K562 (cell line): ENCODE measurements around the gene HOXB6. TPM values are rescaled to one million over a fixed set of nuclear protein-coding genes. Genes with fewer than 3 reads are reported as not detected.
A peak's percentile ranks its signal among the peaks of the same experiment; 100 is the strongest.

Source experiments
- ATF7 ChIP-seq: fragments of 450-650 bp; IDR thresholded peaks from 2 replicates; pipeline ENCODE4 v1.7.1; 2014; ENCODE audit warnings: mild to moderate bottlenecking, moderate library complexity
- CBX1 ChIP-seq: sonication (generic); IDR thresholded peaks from 2 replicates; pipeline ENCODE4 v1.6.1; 2016; ENCODE audit warnings: antibody characterized with exemption, low read depth, mild to moderate bottlenecking
- CBX2 ChIP-seq: fragments of 200-600 bp; sonication (generic); IDR thresholded peaks from one replicate; pipeline ENCODE4 v1.6.1; 2012; ENCODE audit warnings: mild to moderate bottlenecking, low read length, inconsistent platforms; ENCODE audit not compliant: insufficient read depth, poor library complexity, severe bottlenecking
- HDAC8 ChIP-seq: fragments of 450-650 bp; IDR thresholded peaks from 2 replicates; pipeline ENCODE4 v1.6.1; 2016; ENCODE audit warnings: mild to moderate bottlenecking, missing genetic modification characterization, moderate library complexity, missing compliant biosample characterization
- HMBOX1 ChIP-seq: sonication (generic); IDR thresholded peaks from 2 replicates; pipeline ENCODE4 v1.6.1; 2016
- HMG20B ChIP-seq: fragments of 250-450 bp; sonication (Bioruptor Pico); IDR thresholded peaks from 2 replicates; pipeline ENCODE4 v1.5.0; 2021; ENCODE audit warnings: mild to moderate bottlenecking
- HMGXB4 ChIP-seq: sonication (generic); formaldehyde crosslinking; IDR thresholded peaks from 2 replicates; pipeline ENCODE4 v1.8.1; 2023; ENCODE audit warnings: mild to moderate bottlenecking, missing genetic modification reagents
- LARP7 ChIP-seq: fragments of 450-650 bp; IDR thresholded peaks from 2 replicates; pipeline ENCODE4 v1.6.1; 2016
- MED1 ChIP-seq: sonication (generic); formaldehyde crosslinking; IDR thresholded peaks from 2 replicates; pipeline ENCODE4 v1.8.1; 2023; ENCODE audit warnings: missing genetic modification reagents, borderline replicate concordance
- NFIX ChIP-seq: fragments of 250-450 bp; sonication (Bioruptor Pico); IDR thresholded peaks from 2 replicates; pipeline ENCODE4 v1.4.0; 2020; ENCODE audit warnings: low read depth, mild to moderate bottlenecking, moderate library complexity
- NR2C1 ChIP-seq, 2 experiments: fragments of 450-650 bp; IDR thresholded peaks; 2 replicates each; pipeline ENCODE4 v1.6.1; 2017; ENCODE audit warnings: mild to moderate bottlenecking in 2 of 2, antibody characterized with exemption in 1 of 2, inconsistent platforms in 1 of 2, missing compliant biosample characterization in 1 of 2, missing genetic modification characterization in 1 of 2
- OTX1 ChIP-seq: fragments of 450-650 bp; formaldehyde crosslinking; IDR thresholded peaks from 2 replicates; pipeline ENCODE4 v1.4.0; 2022; ENCODE audit warnings: mild to moderate bottlenecking
- PHB2 ChIP-seq: fragments of 450-650 bp; IDR thresholded peaks from 2 replicates; pipeline ENCODE4 v1.6.1; 2017; ENCODE audit warnings: low read depth
- POLR2B ChIP-seq: fragments of 450-650 bp; IDR thresholded peaks from 2 replicates; pipeline ENCODE4 v1.6.1; 2018; ENCODE audit warnings: low read depth; ENCODE audit not compliant: partially characterized antibody
- RBM17 ChIP-seq: fragments of 200-400 bp; formaldehyde crosslinking; IDR thresholded peaks from 2 replicates; pipeline ENCODE4 v1.6.1; 2017; ENCODE audit warnings: low read depth, mild to moderate bottlenecking, low read length, borderline replicate concordance
- SMARCA4 ChIP-seq: fragments of 450-650 bp; IDR thresholded peaks from 2 replicates; pipeline ENCODE4 v1.6.1; 2016
- TCF3 ChIP-seq: sonication (generic); formaldehyde crosslinking; IDR thresholded peaks from 2 replicates; pipeline ENCODE4 v1.4.0; 2020; ENCODE audit warnings: mild to moderate bottlenecking, missing genetic modification reagents
- U2AF2 ChIP-seq: fragments of 200-400 bp; formaldehyde crosslinking; optimal IDR thresholded peaks from 2 replicates; pipeline ENCODE3; 2017; ENCODE audit warnings: low read depth, mild to moderate bottlenecking, low read length
- XRCC4 ChIP-seq: IDR thresholded peaks from one replicate; pipeline ENCODE4 v1.6.1; 2011; ENCODE audit not compliant: insufficient read depth, insufficient read length; ENCODE audit errors: extremely low read depth
- YBX1 ChIP-seq: fragments of 450-650 bp; IDR thresholded peaks from 2 replicates; pipeline ENCODE4 v1.7.1; 2016; ENCODE audit warnings: mild to moderate bottlenecking
- ZBTB8A ChIP-seq: fragments of 450-650 bp; IDR thresholded peaks from 2 replicates; pipeline ENCODE4 v1.6.1; 2018; ENCODE audit warnings: mild to moderate bottlenecking, moderate library complexity; ENCODE audit not compliant: partially characterized antibody
- ZNF217 ChIP-seq: sonication (generic); formaldehyde crosslinking; IDR thresholded peaks from 2 replicates; pipeline ENCODE4 v1.8.0; 2022; ENCODE audit warnings: mild to moderate bottlenecking, missing genetic modification reagents
- ZNF639 ChIP-seq, 2 experiments: fragments of 200-800 bp in 1 of 2; sonication (Bioruptor generic) in 1 of 2; sonication (generic) in 1 of 2; formaldehyde crosslinking in 1 of 2; IDR thresholded peaks in 1 of 2; conservative IDR thresholded peaks in 1 of 2; 2 replicates each; pipeline versions ENCODE4 v1.5.0 to v1.6.1; 2016 to 2020; ENCODE audit warnings: missing compliant biosample characterization in 1 of 2, missing genetic modification characterization in 1 of 2, missing genetic modification reagents in 1 of 2
- ZZZ3 ChIP-seq: fragments of 450-650 bp; IDR thresholded peaks from 2 replicates; pipeline ENCODE4 v1.6.1; 2016; ENCODE audit warnings: antibody characterized with exemption, mild to moderate bottlenecking, moderate library complexity
- polyA plus RNA-seq, 8 experiments: library from polyadenylated mRNA; depleted of rRNA in 4 of 8; stranded (reverse) in 5 of 8; unstranded in 3 of 8; fragments of >200 nt; fragmentation: Nextera tagmentation in 2 of 8; fragmentation: Illumina TruSeq in 1 of 8; extraction: Ambion mirVana in 2 of 8; extraction: Trizol in 1 of 8; gene quantifications; 2 replicates each; pipeline versions ENCODE4 v1.2.1 to v1.2.3, GENCODE V29; 2011 to 2014; ENCODE audit warnings: inconsistent platforms in 1 of 8, missing spikeins in 1 of 8
- total RNA-seq, 7 experiments: library from RNA; depleted of rRNA in 6 of 7; stranded (reverse); fragments of >200 nt in 6 of 7; fragmentation: Illumina TruSeq in 2 of 7; extraction: Trizol in 2 of 7; gene quantifications; 2 replicates each; pipeline versions ENCODE4 v1.2.1 to v1.2.3, GENCODE V29; 2011 to 2021; ENCODE audit warnings: low replicate concordance in 1 of 7

HOXB6 gene
- total and polyA plus RNA-seq, 9 of the 15 experiments (the other 6 are each of a cell fraction or from before 2014, with no cell fraction given) = 1.2 to 14.8 (median 4.9) TPM

- TF ChIP-seq ZNF639 (CRISPR knock-in tag; conservative IDR thresholded peaks at IDR 0.05 in 1 of 2, IDR thresholded peaks at IDR 0.05 in 1 of 2) (no peak), HDAC8 (tag) (no peak), CBX1 (no peak), CBX2 (no peak), NFIX (CRISPR knock-in tag) (no peak), LARP7 (no peak), HMBOX1 (0 out of 2 replicates have a peak, but pooled peaks have one; percentile 37), TCF3 (CRISPR knock-in tag) (peak; percentile 82), MED1 (CRISPR knock-in tag) (no peak), PHB2 (no peak), HMGXB4 (CRISPR knock-in tag) (no peak), POLR2B (peak; percentile 70), ZZZ3 (no peak), ATF7 (no peak; the same call in 1 of the 2 replicates), OTX1 (0 out of 2 replicates have a peak, but pooled peaks have one; percentile 13), U2AF2 (no peak), ZBTB8A (no peak), YBX1 (no peak), ZNF217 (CRISPR knock-in tag) (no peak), XRCC4 (no peak), SMARCA4 (peak; percentile 76), RBM17 (no peak), NR2C1 (IDR thresholded peaks at IDR 0.05) (no peak), NR2C1 (tag; IDR thresholded peaks at IDR 0.05) (no peak), HMG20B (CRISPR knock-in tag) (no peak)
Observed at GRCh38 chr17:48546924-48547807, 57.6 kb downstream of the HOXB6 start (continued).
